ENCODE data around the gene ADARB2. TPM values are rescaled to one million over a fixed set of nuclear protein-coding genes. Genes with fewer than 3 reads are reported as not detected.

ADARB2 gene
- total RNA-seq, 6 experiments from 2014 or later, result not detected

- no peak for DNase-seq
- TF ChIP-seq, protein P1, sequence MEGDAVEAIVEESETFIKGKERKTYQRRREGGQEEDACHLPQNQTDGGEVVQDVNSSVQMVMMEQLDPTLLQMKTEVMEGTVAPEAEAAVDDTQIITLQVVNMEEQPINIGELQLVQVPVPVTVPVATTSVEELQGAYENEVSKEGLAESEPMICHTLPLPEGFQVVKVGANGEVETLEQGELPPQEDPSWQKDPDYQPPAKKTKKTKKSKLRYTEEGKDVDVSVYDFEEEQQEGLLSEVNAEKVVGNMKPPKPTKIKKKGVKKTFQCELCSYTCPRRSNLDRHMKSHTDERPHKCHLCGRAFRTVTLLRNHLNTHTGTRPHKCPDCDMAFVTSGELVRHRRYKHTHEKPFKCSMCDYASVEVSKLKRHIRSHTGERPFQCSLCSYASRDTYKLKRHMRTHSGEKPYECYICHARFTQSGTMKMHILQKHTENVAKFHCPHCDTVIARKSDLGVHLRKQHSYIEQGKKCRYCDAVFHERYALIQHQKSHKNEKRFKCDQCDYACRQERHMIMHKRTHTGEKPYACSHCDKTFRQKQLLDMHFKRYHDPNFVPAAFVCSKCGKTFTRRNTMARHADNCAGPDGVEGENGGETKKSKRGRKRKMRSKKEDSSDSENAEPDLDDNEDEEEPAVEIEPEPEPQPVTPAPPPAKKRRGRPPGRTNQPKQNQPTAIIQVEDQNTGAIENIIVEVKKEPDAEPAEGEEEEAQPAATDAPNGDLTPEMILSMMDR (IDR thresholded peaks at IDR 0.05), result no peak
- peaks cover 35% of the 10 kb centered on the region for H3K9me3 Mint-ChIP-seq
- no peaks in the 10 kb centered on the region; the same call in 1 of the 2 replicates for H3K27me3 Mint-ChIP-seq (ENCODE audit: insufficient read depth)
- H3K27ac Mint-ChIP-seq, result no peak overlapping the region
- no peak overlapping the region for H3K4me3 Mint-ChIP-seq
- no peaks in the 10 kb centered on the region for H3K36me3 Mint-ChIP-seq (ENCODE audit: low read depth)
- H3K4me1 Mint-ChIP-seq (ENCODE audit: low read depth), result no peaks in the 10 kb centered on the region
Observed at GRCh38 chr10:1668399-1668798, 68.9 kb downstream of the ADARB2 start.

- H3K27me3 Mint-ChIP-seq (ENCODE audit: insufficient read depth), result no peaks in the 10 kb centered on the region; the same call in 1 of the 2 replicates
- peaks cover 35% of the 10 kb centered on the region for H3K9me3 Mint-ChIP-seq
- H3K4me1 Mint-ChIP-seq (ENCODE audit: low read depth), result no peaks in the 10 kb centered on the region
- H3K36me3 Mint-ChIP-seq (ENCODE audit: low read depth), result no peaks in the 10 kb centered on the region
- TF ChIP-seq, protein P1 (IDR thresholded peaks at IDR 0.05), result no peak
- no peak overlapping the region for H3K27ac Mint-ChIP-seq
- H3K4me3 Mint-ChIP-seq, result no peak overlapping the region
- no peak for DNase-seq
Observed at GRCh38 chr10:1667392-1667791, 69.9 kb downstream of the ADARB2 start.

DNA sequence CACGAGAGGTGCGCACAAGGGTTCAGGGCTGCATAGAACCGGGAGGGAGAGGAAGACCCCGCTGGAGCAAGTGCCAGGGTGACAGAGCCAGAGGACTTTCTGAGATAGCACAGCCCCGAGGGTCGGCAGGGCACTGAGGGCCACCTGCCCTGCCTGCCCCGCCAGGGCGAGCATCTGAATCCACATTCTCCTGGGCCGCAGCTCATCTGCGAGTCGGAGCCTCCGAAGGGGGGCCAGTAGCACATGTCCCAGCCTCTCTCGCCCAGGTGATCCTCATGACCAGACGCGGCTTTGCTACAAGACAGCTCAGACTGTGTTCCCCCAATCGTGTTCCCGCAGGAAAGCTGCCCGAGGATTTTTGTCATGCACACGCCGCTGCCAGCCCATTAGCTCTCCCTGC, 71.2 kb downstream of the ADARB2 start:
- Mint-ChIP-seq H3K27ac (no peak overlapping the region), H3K9me3 (peaks cover 36% of the 10 kb centered on the region), H3K36me3 (ENCODE audit: low read depth) (no peaks in the 10 kb centered on the region), H3K4me3 (no peak overlapping the region), H3K4me1 (ENCODE audit: low read depth) (no peaks in the 10 kb centered on the region), H3K27me3 (ENCODE audit: insufficient read depth) (no peaks in the 10 kb centered on the region; the same call in 1 of the 2 replicates)
- TF ChIP-seq, protein P1 (IDR thresholded peaks at IDR 0.05), result no peak
- DNase-seq, result no peak

DNA sequence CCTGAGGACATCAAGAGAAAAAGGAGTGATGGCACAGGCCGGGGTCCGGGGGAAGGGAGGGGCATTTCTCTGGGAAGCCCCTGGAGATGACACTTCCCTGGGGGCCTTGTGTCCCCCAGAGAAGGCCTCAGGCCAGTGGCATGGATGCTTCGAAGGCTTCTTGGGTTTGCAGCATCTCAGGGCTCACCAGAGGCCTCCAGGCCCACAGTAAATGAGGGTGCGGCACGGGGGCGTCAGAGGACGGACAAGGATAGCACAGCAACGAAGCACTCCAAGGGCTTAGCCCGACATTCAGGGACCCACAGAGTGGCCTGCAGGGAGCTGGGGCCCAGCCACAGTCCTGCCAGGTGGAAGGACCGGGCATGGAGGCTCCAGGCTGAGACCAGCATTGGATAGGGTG, 71.6 kb downstream of the ADARB2 start:
- no peak overlapping the region for H3K4me3 Mint-ChIP-seq
- H3K9me3 Mint-ChIP-seq, result peaks cover 37% of the 10 kb centered on the region
- no peak for DNase-seq
- no peaks in the 10 kb centered on the region for H3K4me1 Mint-ChIP-seq (ENCODE audit: low read depth)
- TF ChIP-seq, protein P1 (IDR thresholded peaks at IDR 0.05), result no peak
- H3K27me3 Mint-ChIP-seq (ENCODE audit: insufficient read depth), result no peaks in the 10 kb centered on the region; the same call in 1 of the 2 replicates
- no peak overlapping the region for H3K27ac Mint-ChIP-seq
- 0 out of 2 replicates have a peak, but pooled peaks cover 3% of the 10 kb centered on the region for H3K36me3 Mint-ChIP-seq (ENCODE audit: low read depth)

GRCh38 chr10:1665021-1665661, 72.2 kb downstream of the ADARB2 start:
- Mint-ChIP-seq H3K27ac (no peak overlapping the region), H3K4me3 (no peak overlapping the region), H3K36me3 (ENCODE audit: low read depth) (0 out of 2 replicates have a peak, but pooled peaks cover 6% of the 10 kb centered on the region), H3K9me3 (peaks cover 41% of the 10 kb centered on the region), H3K4me1 (ENCODE audit: low read depth) (no peaks in the 10 kb centered on the region), H3K27me3 (ENCODE audit: insufficient read depth) (no peaks in the 10 kb centered on the region; the same call in 1 of the 2 replicates)
- TF ChIP-seq, protein P1 (IDR thresholded peaks at IDR 0.05), result no peak
- DNase-seq, result no peak

All from HFFc6 (cell line).